Uterus (tissue), 4 donors: ENCODE results near the gene PRIM2. TPM values are rescaled to one million over a fixed set of nuclear protein-coding genes. Genes with fewer than 3 reads are reported as not detected.
A peak's percentile ranks its signal among the peaks of the same experiment; 100 is the strongest.

Source experiments
- DNase-seq, 2 donors: peaks; one replicate each; pipeline ENCODE4 v3.0.0-alpha.2; 2019 to 2020
- H3K27ac ChIP-seq, 2 donors: fragments of 200-600 bp; sonication (generic); 1 replicate in 1 of 2; 2 replicates in 1 of 2; pipeline ENCODE4 v1.5.1; 2016 to 2018
- H3K27me3 ChIP-seq, 2 donors: fragments of 200-600 bp; sonication (generic); one replicate each; pipeline ENCODE4 v1.5.1; 2018 to 2019; ENCODE audit warnings: control low read depth in 1 of 2
- H3K36me3 ChIP-seq, 2 donors: fragments of 200-600 bp; sonication (generic); one replicate each; pipeline ENCODE4 v1.5.1; 2019; ENCODE audit warnings: control low read depth in 1 of 2
- H3K4me1 ChIP-seq, 2 donors: fragments of 200-600 bp; sonication (generic); one replicate each; pipeline ENCODE4 v1.5.1; 2018 to 2019; ENCODE audit warnings: control low read depth in 1 of 2
- H3K4me3 ChIP-seq, 2 donors: fragments of 200-600 bp; sonication (generic); 1 replicate in 1 of 2; 2 replicates in 1 of 2; pipeline ENCODE4 v1.5.1; 2018 to 2019; ENCODE audit warnings: mild to moderate bottlenecking in 1 of 2
- H3K9me3 ChIP-seq, 2 donors: fragments of 200-600 bp; sonication (generic); one replicate each; pipeline ENCODE4 v1.5.1; 2019; ENCODE audit warnings: control low read depth in 1 of 2
- CTCF ChIP-seq, 4 experiments: fragments of 200-600 bp in 2 of 4; fragments of 450-650 bp in 2 of 4; sonication (generic) in 2 of 4; IDR thresholded peaks; one replicate each; pipeline ENCODE4 v1.5.1; 2016 to 2019; ENCODE audit warnings: antibody characterized with exemption in 4 of 4, mild to moderate bottlenecking in 2 of 4, moderate library complexity in 1 of 4
- POLR2A ChIP-seq, 2 donors: fragments of 450-650 bp; IDR thresholded peaks; one replicate each; pipeline ENCODE4 v1.6.1; 2016; ENCODE audit warnings: antibody characterized with exemption in 2 of 2, mild to moderate bottlenecking in 1 of 2, moderate library complexity in 1 of 2
- intact Hi-C: fragments of 100-400 bp; cut with DNase I; formaldehyde crosslinking; loops from one replicate; pipeline ENCODE4 v1.15.1; 2023; ENCODE audit warnings: low total_unique reads
- total RNA-seq, 4 donors: library from RNA; depleted of rRNA in 3 of 4; stranded (reverse); fragments of >200 nt in 3 of 4; gene quantifications; one replicate each; pipeline versions ENCODE4 v1.1.0 to v1.2.4, GENCODE V29; 2014 to 2023
- donor health status: DM: yes; HTN: yes; CAD: no.

The PRIM2 gene
- total RNA-seq, 4 donors from 2014 or later = 2.4 to 46.9 (median 23.1) TPM

- Histone ChIP-seq H3K9me3 (no peaks in the 10 kb centered on the region), H3K27me3 (no peaks in the 10 kb centered on the region), H3K27ac (peak overlapping the region; percentile 89), H3K4me3 (no peak overlapping the region), H3K4me1 (no peaks in the 10 kb centered on the region), H3K36me3 (no peaks in the 10 kb centered on the region)
- DNase-seq = no peak
- intact Hi-C loops = loop anchor here (10.0 kb wide), 1 partner anchor 140 kb away; the partner anchor contains the start of gene BAG2
- no peak for TF ChIP-seq CTCF (IDR thresholded peaks at IDR 0.05)
- no peak for TF ChIP-seq POLR2A (IDR thresholded peaks at IDR 0.05)
These were observed 2.3 kb upstream of the PRIM2 start for GRCh38 chr6:57315111-57315510.

GRCh38 chr6:57315851-57316250 lies 1.6 kb upstream of the PRIM2 start:
- no peak for DNase-seq
- TF ChIP-seq POLR2A (IDR thresholded peaks at IDR 0.05) (no peak), CTCF (IDR thresholded peaks at IDR 0.05) (no peak)
- Histone ChIP-seq H3K27ac (peak overlapping the region; percentile 89), H3K4me3 (no peak overlapping the region), H3K36me3 (no peaks in the 10 kb centered on the region), H3K9me3 (no peaks in the 10 kb centered on the region), H3K27me3 (no peaks in the 10 kb centered on the region), H3K4me1 (no peaks in the 10 kb centered on the region)
- intact Hi-C loops = loop anchor here (10.0 kb wide), 1 partner anchor 141 kb away; the partner anchor contains the start of gene BAG2

DNA sequence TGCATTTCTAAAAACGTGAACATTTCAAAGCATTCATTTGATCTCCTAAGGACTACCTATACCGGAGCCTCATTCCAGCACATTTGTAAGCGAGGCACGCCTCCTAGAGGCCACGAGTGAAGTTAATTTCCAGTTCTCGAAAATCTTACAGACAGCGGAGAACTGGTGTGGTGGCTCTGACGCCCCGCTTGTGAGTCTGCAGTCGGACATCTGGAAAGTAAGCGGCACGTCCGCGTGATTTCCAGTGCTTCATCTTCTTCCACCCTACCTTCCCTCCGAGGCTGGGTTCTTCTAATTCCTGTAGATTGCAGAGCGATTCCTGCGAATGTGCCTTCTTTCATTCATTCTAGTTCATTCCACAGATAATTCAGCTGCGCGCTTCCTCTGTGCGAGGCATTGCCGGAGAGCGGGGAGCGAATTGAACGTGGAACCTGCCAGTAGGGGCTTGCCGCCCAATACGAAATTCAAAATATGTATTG lies 810 bp upstream of the PRIM2 start:
- no peaks in the 10 kb centered on the region for H3K4me1 ChIP-seq
- no peaks in the 10 kb centered on the region for H3K27me3 ChIP-seq
- H3K36me3 ChIP-seq = no peaks in the 10 kb centered on the region
- peak overlapping the region; percentile 53 to 62 for H3K4me3 ChIP-seq
- DNase-seq = peak; percentile 85 to 87
- H3K9me3 ChIP-seq = no peaks in the 10 kb centered on the region
- intact Hi-C loops = loop anchor here (10.0 kb wide), 1 partner anchor 142 kb away; the partner anchor contains the start of gene BAG2
- H3K27ac ChIP-seq = peak overlapping the region; percentile 89
- peak in 1 of 2 donors; percentile 15 for TF ChIP-seq POLR2A (IDR thresholded peaks at IDR 0.05)
- TF ChIP-seq CTCF (IDR thresholded peaks at IDR 0.05) = peak; percentile 76 to 91 (median 87)

DNA sequence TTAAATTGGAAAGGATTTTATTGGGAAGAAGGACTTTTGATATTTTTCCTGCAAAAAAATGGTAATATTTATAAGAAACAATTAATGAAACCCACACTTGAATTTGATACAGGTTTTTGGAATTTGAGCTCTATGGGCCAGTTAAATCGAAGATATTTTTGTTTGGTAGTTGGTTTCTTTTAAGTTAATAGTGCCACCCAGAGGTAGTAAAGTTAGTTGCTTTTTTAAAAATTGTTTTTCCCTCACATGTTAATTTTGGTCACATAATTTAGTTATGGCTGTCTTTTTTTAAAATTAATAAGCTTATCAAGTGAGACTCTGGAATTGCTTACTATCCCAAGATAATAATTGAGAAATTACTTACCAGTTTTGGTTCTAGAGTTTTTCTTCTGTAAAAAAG lies 7.1 kb downstream of the PRIM2 start:
- H3K4me3 ChIP-seq = no peak overlapping the region
- no peaks in the 10 kb centered on the region for H3K36me3 ChIP-seq
- no peaks in the 10 kb centered on the region for H3K4me1 ChIP-seq
- peaks cover 0 to under 1% of the 10 kb centered on the region in 2 donors for H3K9me3 ChIP-seq
- no peaks in the 10 kb centered on the region for H3K27me3 ChIP-seq
- no peak overlapping the region for H3K27ac ChIP-seq
- DNase-seq = no peak
- TF ChIP-seq CTCF (IDR thresholded peaks at IDR 0.05) (peak; percentile 39 to 61 (median 48)), POLR2A (IDR thresholded peaks at IDR 0.05) (no peak)
- intact Hi-C loops = loop anchor here (5.0 kb wide), 1 partner anchor 422 kb away; no protein-coding TSS in a partner anchor

- H3K27me3 ChIP-seq = no peaks in the 10 kb centered on the region
These were observed 9.9 kb downstream of the PRIM2 start for GRCh38 chr6:57327311-57327710.

More at GRCh38 chr6:57327311-57327710, 9.9 kb downstream of the PRIM2 start:
- Histone ChIP-seq H3K27ac (no peak overlapping the region), H3K4me3 (no peak overlapping the region), H3K4me1 (no peaks in the 10 kb centered on the region), H3K9me3 (peaks cover 0 to 12% of the 10 kb centered on the region in 2 donors), H3K36me3 (no peaks in the 10 kb centered on the region)
- intact Hi-C loops = no loop called here
- no peak for TF ChIP-seq POLR2A (IDR thresholded peaks at IDR 0.05)
- no peak for TF ChIP-seq CTCF (IDR thresholded peaks at IDR 0.05)
- DNase-seq = no peak
